ENCODE results near the gene DUSP22.

Gene DUSP22

GRCh38 chr6:342832-343179, 50.5 kb downstream of the DUSP22 start:
- TF ChIP-seq ZFX (IDR thresholded peaks at IDR 0.05) = no peak
- no peak for TF ChIP-seq CTCF (conservative IDR thresholded peaks at IDR 0.05)
- H3K27ac ChIP-seq = no peak overlapping the region

GRCh38 chr6:343226-343935, 51.1 kb downstream of the DUSP22 start:
- TF ChIP-seq CTCF (conservative IDR thresholded peaks at IDR 0.05) (no peak), ZFX (IDR thresholded peaks at IDR 0.05) (no peak)
- no peak overlapping the region for H3K27ac ChIP-seq

GRCh38 chr6:343960-344815, 51.9 kb downstream of the DUSP22 start:
- no peak overlapping the region for H3K27ac ChIP-seq
- TF ChIP-seq ZFX (IDR thresholded peaks at IDR 0.05) (no peak), CTCF (conservative IDR thresholded peaks at IDR 0.05) (no peak)

- no peak overlapping the region for H3K27ac ChIP-seq
- TF ChIP-seq ZFX (IDR thresholded peaks at IDR 0.05) = no peak
- no peak for TF ChIP-seq CTCF (conservative IDR thresholded peaks at IDR 0.05)
These were observed 52.6 kb downstream of the DUSP22 start for GRCh38 chr6:344816-345340.

- TF ChIP-seq ZFX (IDR thresholded peaks at IDR 0.05) (no peak), CTCF (conservative IDR thresholded peaks at IDR 0.05) (no peak)
- H3K27ac ChIP-seq = no peak overlapping the region
These were observed 53.6 kb downstream of the DUSP22 start for GRCh38 chr6:345747-346385.

GRCh38 chr6:346386-347030, 54.2 kb downstream of the DUSP22 start:
- no peak for TF ChIP-seq ZFX (IDR thresholded peaks at IDR 0.05)
- no peak for TF ChIP-seq CTCF (conservative IDR thresholded peaks at IDR 0.05)
- H3K27ac ChIP-seq = no peak overlapping the region
